ENCODE results near the gene TMEM178A.

DNA sequence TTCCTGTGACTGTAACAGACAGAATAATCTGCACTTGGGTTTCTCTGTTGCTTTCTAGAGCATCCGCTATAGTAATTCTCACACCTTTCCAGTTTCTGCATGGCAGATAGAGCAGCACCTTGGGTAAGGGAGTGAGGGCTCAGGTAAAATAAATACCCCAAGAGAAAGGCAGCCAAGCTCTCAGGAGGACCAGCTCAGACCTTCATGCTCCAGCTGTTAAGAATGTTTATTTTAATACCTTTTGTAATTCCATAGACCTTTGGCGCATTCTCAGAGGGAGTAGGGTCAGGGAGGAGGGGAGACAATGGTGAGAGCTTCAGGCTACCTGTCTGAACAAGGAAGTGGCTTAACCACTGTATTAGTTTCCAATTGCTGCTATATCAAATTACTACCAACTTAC lies 16.2 kb upstream of the TMEM178A start:
- TF ChIP-seq, protein P1, sequence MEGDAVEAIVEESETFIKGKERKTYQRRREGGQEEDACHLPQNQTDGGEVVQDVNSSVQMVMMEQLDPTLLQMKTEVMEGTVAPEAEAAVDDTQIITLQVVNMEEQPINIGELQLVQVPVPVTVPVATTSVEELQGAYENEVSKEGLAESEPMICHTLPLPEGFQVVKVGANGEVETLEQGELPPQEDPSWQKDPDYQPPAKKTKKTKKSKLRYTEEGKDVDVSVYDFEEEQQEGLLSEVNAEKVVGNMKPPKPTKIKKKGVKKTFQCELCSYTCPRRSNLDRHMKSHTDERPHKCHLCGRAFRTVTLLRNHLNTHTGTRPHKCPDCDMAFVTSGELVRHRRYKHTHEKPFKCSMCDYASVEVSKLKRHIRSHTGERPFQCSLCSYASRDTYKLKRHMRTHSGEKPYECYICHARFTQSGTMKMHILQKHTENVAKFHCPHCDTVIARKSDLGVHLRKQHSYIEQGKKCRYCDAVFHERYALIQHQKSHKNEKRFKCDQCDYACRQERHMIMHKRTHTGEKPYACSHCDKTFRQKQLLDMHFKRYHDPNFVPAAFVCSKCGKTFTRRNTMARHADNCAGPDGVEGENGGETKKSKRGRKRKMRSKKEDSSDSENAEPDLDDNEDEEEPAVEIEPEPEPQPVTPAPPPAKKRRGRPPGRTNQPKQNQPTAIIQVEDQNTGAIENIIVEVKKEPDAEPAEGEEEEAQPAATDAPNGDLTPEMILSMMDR (IDR thresholded peaks at IDR 0.05; ENCODE audit: borderline replicate concordance, extremely low read depth, low read length, poor library complexity, severe bottlenecking), result no peak
- no peak for TF ChIP-seq EZH2 (IDR thresholded peaks at IDR 0.05; ENCODE audit: borderline replicate concordance, low read depth, low read length, severe bottlenecking)
